Measurements from ENCODE around the gene ASH1L.
"Not testable (repeated sequence)": the region's sequence is repeated elsewhere in the genome, so short reads cannot be mapped to it uniquely, and the experiment has no call there.

ASH1L gene
- 209 to 210 reads per million in 2 donors for total RNA-seq

DNA sequence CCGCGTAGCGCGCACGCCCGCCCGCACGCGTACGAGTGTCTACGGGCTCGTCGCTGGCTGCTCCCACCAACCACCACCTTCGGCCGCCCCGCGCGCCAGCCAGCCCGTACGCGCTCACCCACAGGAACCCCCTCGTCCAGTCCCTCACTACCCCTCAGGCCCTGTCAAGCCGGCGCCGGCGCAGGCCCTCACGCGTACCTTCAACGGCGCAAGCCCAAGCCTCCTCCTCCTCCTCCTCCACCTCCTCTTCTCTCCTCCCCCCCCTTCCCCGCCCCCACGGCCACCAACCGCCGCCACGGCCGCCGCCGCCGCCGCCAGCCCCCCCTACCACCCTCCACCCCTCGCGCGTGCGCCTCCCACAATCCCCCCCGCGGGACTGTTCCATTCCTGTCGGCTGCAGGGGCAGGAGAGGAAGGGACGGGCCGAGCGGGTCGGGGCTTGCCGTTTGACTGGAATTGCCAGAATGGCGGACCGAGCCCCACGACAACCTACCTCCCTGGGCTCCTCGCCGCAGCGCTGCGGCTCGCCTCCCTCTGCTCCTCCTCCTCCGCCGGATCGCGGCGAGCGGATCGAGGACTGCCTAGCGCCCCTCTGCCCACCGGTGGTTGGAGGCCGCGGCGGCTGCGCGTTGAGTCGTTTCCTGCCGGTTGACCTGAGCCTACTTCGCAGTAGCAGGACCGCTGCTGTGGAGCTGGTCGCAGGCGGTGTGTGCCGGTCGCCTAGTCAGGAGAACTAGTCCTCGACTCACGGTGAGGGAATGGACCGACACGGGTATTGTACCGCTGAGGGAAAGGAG lies at the start of gene ASH1L:
Gene ASH1L, minus strand, starts transcription at position 223 of the 796 bp plus-strand sequence. CDS start 41,284 bp downstream, outside the sequence.
- DNase-seq = peak; percentile 84 to 96 (median 87)

- not testable (repeated sequence) for DNase-seq
Measured at GRCh38 chr1:155610257-155610647, 47.6 kb upstream of the ASH1L start.

GRCh38 chr1:155609515-155610256 lies 47.1 kb upstream of the ASH1L start, which contains the start of gene MSTO1:
Gene MSTO1, plus strand, starts transcription at chr1:155610218. Its CDS starts 31 bp downstream, at chr1:155610249.
- DNase-seq = peak; percentile 78 to 99 (median 92)

- no peak for DNase-seq
Measured at GRCh38 chr1:155608888-155609225, 46.3 kb upstream of the ASH1L start.

- DNase-seq = peak in 1 of 5 experiments; percentile 11
Measured at GRCh38 chr1:155607708-155608107, 45.1 kb upstream of the ASH1L start.

GRCh38 chr1:155599828-155600572 lies 37.4 kb upstream of the ASH1L start:
- not testable (repeated sequence) for DNase-seq

DNA sequence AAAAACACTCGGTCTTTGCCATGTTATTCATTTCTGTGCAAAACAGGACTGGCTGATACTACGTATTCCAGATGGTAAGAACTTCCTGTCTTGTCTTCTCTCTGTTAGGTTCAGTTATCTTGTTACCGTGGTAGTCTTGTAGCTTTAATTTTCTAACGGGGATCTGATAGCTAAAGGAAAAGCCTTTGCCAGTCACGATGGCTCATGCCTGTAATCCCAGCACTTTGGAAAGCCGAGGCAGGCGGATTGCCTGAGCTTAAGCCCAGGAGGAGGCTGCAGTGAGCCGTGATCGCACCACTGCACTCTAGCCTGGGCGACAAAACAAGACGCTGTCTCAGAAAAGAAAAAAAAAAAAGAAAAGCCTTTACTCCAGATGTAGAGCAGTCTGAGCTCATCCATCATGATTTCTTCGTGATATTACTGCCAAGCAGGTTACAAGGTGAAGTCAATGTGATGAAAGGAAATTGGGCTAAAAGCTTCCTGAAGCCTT lies 36.3 kb upstream of the ASH1L start:
- DNase-seq = peak in 1 of 5 experiments; percentile 31

GRCh38 chr1:155596864-155597263 lies 34.3 kb upstream of the ASH1L start:
- no peak for DNase-seq

GRCh38 chr1:155595877-155596474 lies 33.4 kb upstream of the ASH1L start:
- DNase-seq = not testable (repeated sequence)

- peak in 2 of 5 experiments; percentile 35 to 70 for DNase-seq
Measured at GRCh38 chr1:155591770-155592169, 29.2 kb upstream of the ASH1L start.

GRCh38 chr1:155590516-155591247 lies 28.1 kb upstream of the ASH1L start:
- DNase-seq = not testable (repeated sequence)

GRCh38 chr1:155589282-155589681 lies 26.7 kb upstream of the ASH1L start:
- not testable (repeated sequence) for DNase-seq

DNA sequence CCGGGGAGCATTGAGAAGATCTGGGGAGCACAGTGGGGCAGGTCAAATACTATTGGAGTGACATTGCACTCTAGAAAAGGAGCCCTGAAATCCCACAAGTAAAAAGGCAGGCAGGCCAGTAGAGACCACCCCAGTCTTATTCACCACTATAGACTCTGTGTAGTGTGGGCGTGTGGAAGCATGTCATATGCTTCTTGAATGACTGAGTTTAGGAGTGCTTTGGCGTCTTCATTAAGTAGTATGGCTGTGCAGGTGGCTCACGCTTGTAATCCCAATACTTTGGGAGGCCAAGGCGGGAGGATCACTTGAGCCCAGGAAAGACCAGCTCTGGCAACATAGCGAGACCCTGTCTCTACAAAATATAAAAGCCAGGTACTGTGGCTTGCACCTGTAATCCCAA lies 21.2 kb upstream of the ASH1L start:
- not testable (repeated sequence) for DNase-seq

GRCh38 chr1:155575608-155576007 lies 13.0 kb upstream of the ASH1L start:
- not testable (repeated sequence) for DNase-seq

DNA sequence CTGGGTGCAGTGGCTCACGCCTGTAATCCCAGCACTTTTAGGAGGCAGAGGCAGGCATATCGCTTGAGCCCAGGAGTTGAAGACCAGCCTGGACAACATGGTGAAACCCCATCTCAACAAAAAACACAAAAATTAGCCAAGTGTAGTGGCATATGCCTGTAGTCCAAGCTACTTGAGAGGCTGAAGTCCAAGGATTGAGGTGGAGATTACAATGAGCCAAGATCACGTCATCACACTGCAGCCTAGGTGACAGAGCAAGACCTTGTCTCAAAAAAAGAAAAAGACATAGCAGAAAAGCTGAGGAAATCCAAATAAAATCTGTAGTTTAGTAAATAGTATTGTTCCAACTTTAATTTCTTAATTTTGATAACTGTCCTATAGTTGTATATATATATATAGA lies 11.5 kb upstream of the ASH1L start:
- DNase-seq = no peak

DNA sequence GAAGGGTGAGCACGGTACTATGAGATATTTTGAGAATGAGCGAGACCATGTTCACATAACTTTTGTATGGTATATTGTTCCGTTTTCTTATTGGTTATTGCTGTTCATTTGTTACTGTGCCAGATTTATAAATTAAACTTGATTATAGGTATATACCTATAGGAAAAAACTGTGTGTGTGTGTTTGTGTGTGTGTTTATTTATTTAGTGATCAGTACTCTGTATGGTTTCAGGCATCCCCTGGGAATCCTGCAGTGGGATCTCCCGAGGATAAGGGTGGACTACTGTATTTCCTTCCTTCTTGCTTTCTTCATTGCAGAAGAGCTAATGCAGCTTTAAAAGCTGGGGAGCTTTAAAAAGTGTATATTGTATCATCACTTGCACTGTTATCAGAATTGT lies 8.0 kb upstream of the ASH1L start:
- DNase-seq = no peak

DNA sequence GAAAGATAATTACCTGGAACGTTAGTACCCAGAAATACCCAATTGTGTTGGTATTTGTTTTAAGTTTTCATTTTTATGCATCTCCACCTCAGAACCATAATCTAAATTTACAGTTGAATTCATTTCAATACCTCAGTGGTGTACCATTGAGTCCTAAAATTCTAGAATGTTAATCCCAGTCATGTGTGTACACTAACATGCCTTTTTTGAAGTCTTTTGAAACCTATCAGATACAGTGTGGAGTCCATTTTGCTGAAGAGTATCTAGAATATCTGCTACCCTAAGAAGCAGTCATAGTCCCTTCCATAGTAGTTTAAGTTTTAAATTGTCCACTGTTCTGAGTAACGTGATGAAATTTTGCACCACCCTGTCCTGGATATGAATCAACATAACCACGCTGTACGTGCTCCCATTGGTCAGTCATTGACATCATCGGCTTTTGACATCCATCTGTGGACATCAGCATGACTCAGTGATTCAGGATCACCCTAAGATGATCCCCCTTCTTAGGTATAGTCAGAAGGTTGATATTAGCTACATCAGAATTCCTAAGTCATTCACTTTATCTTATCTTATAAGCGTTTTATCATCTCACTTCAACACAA lies 7.5 kb upstream of the ASH1L start:
- DNase-seq = no peak

GRCh38 chr1:155563377-155564022 lies 897 bp upstream of the ASH1L start:
- DNase-seq = peak in 1 of 5 experiments; percentile 46

GRCh38 chr1:155561779-155562580 lies 623 bp downstream of the ASH1L start:
- DNase-seq = peak in 4 of 5 experiments; percentile 49 to 69 (median 58)

- no peak for DNase-seq
Measured at GRCh38 chr1:155555915-155556314, 6.7 kb downstream of the ASH1L start.
